Measurements from ENCODE around the gene TBCB.

Gene TBCB

DNA sequence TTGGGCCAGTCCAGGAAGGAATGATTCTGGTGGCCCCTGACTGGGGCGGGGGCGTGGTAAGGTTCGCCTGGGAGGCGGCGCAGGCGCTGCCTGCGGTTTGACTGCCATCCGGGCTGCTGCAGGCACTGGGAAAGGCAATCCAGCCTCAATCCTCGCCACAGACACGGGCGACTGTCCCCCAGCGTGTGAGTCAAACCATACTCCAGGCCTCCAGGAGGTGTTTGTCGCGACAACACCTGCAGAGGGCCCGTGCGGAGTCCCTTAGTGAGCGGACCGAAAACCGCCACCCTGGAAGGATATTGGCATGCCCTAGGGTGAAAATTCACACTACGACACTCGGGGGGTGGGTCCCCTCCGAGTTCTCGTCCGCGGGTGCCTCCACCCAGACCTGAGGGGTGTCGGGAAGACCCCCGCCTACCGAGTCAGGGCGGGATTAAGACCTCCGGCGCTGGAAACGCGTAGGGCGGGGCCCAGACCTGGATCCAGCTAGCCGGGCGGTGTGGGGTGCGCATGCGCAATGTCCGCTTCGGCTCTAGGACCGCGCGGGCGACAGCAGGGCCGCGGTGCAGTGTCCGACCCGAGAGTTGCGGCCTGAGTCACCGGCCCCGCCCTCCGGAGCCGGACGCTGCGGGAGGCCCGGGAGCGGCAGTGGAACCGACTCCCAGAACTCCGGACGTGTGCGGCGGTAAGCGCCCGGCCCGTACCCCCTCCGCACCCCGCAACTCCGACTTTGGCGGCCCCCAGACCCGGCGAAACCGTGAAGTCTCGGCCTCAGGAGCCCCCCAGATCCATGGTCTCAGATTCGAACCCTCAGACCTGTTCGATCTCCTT lies 24.4 kb downstream of the TBCB start, which contains the start of gene CAPNS1 (continued):
- TF ChIP-seq, protein P1, sequence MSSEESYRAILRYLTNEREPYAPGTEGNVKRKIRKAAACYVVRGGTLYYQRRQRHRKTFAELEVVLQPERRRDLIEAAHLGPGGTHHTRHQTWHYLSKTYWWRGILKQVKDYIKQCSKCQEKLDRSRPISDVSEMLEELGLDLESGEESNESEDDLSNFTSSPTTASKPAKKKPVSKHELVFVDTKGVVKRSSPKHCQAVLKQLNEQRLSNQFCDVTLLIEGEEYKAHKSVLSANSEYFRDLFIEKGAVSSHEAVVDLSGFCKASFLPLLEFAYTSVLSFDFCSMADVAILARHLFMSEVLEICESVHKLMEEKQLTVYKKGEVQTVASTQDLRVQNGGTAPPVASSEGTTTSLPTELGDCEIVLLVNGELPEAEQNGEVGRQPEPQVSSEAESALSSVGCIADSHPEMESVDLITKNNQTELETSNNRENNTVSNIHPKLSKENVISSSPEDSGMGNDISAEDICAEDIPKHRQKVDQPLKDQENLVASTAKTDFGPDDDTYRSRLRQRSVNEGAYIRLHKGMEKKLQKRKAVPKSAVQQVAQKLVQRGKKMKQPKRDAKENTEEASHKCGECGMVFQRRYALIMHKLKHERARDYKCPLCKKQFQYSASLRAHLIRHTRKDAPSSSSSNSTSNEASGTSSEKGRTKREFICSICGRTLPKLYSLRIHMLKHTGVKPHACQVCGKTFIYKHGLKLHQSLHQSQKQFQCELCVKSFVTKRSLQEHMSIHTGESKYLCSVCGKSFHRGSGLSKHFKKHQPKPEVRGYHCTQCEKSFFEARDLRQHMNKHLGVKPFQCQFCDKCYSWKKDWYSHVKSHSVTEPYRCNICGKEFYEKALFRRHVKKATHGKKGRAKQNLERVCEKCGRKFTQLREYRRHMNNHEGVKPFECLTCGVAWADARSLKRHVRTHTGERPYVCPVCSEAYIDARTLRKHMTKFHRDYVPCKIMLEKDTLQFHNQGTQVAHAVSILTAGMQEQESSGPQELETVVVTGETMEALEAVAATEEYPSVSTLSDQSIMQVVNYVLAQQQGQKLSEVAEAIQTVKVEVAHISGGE (tag by site-specific recombination; conservative IDR thresholded peaks at IDR 0.05; ENCODE audit: low read depth), result peak; percentile 89
- TF ChIP-seq ZNF248 (tag by site-specific recombination; IDR thresholded peaks at IDR 0.05) (no peak), ZNF132 (tag by site-specific recombination; IDR thresholded peaks at IDR 0.05; ENCODE audit: borderline replicate concordance) (no peak), ZNF404 (tag by site-specific recombination; IDR thresholded peaks at IDR 0.05) (no peak), ZNF324 (tag by site-specific recombination; IDR thresholded peaks at IDR 0.05) (peak; percentile 96), ZNF529 (tag by site-specific recombination; IDR thresholded peaks at IDR 0.05; ENCODE audit: insufficient replicate concordance) (no peak), ZNF776 (tag by site-specific recombination; IDR thresholded peaks at IDR 0.05; ENCODE audit: borderline replicate concordance) (no peak), ZNF175 (tag by site-specific recombination; IDR thresholded peaks at IDR 0.05) (no peak), FEZF1 (tag by site-specific recombination; IDR thresholded peaks at IDR 0.05) (peak; percentile 49; the same call in 1 of the 2 replicates), ZNF202 (tag by site-specific recombination; IDR thresholded peaks at IDR 0.05; ENCODE audit: borderline replicate concordance) (no peak), ZNF354C (tag by site-specific recombination; IDR thresholded peaks at IDR 0.05; ENCODE audit: borderline replicate concordance, low read depth) (no peak), ZNF510 (tag by site-specific recombination; IDR thresholded peaks at IDR 0.05; ENCODE audit: insufficient replicate concordance) (no peak), ZNF530 (tag by site-specific recombination; IDR thresholded peaks at IDR 0.05; ENCODE audit: low read depth) (no peak), ZNF394 (tag by site-specific recombination; IDR thresholded peaks at IDR 0.05; ENCODE audit: borderline replicate concordance) (peak; percentile 77), ZNF548 (tag by site-specific recombination; IDR thresholded peaks at IDR 0.05) (peak; percentile 99), ZNF830 (tag by site-specific recombination; IDR thresholded peaks at IDR 0.05; ENCODE audit: low read depth) (no peak), ZNF433 (tag by site-specific recombination; IDR thresholded peaks at IDR 0.05; ENCODE audit: low read depth) (no peak), ZNF239 (tag by site-specific recombination; IDR thresholded peaks at IDR 0.05) (peak; percentile 48)
- TF ChIP-seq, protein P2, sequence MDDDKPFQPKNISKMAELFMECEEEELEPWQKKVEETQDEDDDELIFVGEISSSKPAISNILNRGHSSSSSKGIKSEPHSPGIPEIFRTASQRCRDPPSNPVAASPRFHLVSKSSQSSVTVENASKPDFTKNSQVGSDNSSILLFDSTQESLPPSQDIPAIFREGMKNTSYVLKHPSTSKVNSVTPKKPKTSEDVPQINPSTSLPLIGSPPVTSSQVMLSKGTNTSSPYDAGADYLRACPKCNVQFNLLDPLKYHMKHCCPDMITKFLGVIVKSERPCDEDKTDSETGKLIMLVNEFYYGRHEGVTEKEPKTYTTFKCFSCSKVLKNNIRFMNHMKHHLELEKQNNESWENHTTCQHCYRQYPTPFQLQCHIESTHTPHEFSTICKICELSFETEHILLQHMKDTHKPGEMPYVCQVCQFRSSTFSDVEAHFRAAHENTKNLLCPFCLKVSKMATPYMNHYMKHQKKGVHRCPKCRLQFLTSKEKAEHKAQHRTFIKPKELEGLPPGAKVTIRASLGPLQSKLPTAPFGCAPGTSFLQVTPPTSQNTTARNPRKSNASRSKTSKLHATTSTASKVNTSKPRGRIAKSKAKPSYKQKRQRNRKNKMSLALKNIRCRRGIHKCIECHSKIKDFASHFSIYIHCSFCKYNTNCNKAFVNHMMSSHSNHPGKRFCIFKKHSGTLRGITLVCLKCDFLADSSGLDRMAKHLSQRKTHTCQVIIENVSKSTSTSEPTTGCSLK (tag by site-specific recombination; IDR thresholded peaks at IDR 0.05), result no peak
- TF ChIP-seq, protein P3, sequence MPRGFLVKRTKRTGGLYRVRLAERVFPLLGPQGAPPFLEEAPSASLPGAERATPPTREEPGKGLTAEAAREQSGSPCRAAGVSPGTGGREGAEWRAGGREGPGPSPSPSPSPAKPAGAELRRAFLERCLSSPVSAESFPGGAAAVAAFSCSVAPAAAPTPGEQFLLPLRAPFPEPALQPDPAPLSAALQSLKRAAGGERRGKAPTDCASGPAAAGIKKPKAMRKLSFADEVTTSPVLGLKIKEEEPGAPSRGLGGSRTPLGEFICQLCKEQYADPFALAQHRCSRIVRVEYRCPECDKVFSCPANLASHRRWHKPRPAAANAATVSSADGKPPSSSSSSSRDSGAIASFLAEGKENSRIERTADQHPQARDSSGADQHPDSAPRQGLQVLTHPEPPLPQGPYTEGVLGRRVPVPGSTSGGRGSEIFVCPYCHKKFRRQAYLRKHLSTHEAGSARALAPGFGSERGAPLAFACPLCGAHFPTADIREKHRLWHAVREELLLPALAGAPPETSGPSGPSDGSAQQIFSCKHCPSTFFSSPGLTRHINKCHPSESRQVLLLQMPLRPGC (tag by site-specific recombination; IDR thresholded peaks at IDR 0.05), result peak; percentile 79
- TF ChIP-seq, protein P4, sequence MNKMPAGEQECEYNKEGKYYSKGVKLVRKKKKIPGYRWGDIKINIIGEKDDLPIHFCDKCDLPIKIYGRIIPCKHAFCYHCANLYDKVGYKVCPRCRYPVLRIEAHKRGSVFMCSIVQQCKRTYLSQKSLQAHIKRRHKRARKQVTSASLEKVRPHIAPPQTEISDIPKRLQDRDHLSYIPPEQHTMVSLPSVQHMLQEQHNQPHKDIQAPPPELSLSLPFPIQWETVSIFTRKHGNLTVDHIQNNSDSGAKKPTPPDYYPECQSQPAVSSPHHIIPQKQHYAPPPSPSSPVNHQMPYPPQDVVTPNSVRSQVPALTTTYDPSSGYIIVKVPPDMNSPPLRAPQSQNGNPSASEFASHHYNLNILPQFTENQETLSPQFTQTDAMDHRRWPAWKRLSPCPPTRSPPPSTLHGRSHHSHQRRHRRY (tag by site-specific recombination; IDR thresholded peaks at IDR 0.05), result peak; percentile 14; the same call in 1 of the 2 replicates
- TF ChIP-seq, protein P5, sequence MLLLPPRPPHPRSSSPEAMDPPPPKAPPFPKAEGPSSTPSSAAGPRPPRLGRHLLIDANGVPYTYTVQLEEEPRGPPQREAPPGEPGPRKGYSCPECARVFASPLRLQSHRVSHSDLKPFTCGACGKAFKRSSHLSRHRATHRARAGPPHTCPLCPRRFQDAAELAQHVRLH (tag by site-specific recombination; IDR thresholded peaks at IDR 0.05), result peak; percentile 96
- TF ChIP-seq, protein P6, sequence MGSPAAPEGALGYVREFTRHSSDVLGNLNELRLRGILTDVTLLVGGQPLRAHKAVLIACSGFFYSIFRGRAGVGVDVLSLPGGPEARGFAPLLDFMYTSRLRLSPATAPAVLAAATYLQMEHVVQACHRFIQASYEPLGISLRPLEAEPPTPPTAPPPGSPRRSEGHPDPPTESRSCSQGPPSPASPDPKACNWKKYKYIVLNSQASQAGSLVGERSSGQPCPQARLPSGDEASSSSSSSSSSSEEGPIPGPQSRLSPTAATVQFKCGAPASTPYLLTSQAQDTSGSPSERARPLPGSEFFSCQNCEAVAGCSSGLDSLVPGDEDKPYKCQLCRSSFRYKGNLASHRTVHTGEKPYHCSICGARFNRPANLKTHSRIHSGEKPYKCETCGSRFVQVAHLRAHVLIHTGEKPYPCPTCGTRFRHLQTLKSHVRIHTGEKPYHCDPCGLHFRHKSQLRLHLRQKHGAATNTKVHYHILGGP (tag by site-specific recombination; IDR thresholded peaks at IDR 0.05), result no peak
- TF ChIP-seq, protein P7, sequence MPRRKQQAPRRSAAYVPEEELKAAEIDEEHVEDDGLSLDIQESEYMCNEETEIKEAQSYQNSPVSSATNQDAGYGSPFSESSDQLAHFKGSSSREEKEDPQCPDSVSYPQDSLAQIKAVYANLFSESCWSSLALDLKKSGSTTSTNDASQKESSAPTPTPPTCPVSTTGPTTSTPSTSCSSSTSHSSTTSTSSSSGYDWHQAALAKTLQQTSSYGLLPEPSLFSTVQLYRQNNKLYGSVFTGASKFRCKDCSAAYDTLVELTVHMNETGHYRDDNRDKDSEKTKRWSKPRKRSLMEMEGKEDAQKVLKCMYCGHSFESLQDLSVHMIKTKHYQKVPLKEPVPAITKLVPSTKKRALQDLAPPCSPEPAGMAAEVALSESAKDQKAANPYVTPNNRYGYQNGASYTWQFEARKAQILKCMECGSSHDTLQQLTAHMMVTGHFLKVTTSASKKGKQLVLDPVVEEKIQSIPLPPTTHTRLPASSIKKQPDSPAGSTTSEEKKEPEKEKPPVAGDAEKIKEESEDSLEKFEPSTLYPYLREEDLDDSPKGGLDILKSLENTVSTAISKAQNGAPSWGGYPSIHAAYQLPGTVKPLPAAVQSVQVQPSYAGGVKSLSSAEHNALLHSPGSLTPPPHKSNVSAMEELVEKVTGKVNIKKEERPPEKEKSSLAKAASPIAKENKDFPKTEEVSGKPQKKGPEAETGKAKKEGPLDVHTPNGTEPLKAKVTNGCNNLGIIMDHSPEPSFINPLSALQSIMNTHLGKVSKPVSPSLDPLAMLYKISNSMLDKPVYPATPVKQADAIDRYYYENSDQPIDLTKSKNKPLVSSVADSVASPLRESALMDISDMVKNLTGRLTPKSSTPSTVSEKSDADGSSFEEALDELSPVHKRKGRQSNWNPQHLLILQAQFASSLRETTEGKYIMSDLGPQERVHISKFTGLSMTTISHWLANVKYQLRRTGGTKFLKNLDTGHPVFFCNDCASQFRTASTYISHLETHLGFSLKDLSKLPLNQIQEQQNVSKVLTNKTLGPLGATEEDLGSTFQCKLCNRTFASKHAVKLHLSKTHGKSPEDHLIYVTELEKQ (tag by site-specific recombination; IDR thresholded peaks at IDR 0.05; ENCODE audit: borderline replicate concordance), result peak; percentile 69; the same call in 1 of the 2 replicates

Measured in HEK293 (cell line).